Fibroblast of skin of abdomen (primary cell): ENCODE results near the gene PSMC1.
A peak's percentile ranks its signal among the peaks of the same experiment; 100 is the strongest.

Source experiments
- DNase-seq: peaks from one replicate; pipeline ENCODE4 v3.0.0-alpha.2; 2013

PSMC1 gene

DNA sequence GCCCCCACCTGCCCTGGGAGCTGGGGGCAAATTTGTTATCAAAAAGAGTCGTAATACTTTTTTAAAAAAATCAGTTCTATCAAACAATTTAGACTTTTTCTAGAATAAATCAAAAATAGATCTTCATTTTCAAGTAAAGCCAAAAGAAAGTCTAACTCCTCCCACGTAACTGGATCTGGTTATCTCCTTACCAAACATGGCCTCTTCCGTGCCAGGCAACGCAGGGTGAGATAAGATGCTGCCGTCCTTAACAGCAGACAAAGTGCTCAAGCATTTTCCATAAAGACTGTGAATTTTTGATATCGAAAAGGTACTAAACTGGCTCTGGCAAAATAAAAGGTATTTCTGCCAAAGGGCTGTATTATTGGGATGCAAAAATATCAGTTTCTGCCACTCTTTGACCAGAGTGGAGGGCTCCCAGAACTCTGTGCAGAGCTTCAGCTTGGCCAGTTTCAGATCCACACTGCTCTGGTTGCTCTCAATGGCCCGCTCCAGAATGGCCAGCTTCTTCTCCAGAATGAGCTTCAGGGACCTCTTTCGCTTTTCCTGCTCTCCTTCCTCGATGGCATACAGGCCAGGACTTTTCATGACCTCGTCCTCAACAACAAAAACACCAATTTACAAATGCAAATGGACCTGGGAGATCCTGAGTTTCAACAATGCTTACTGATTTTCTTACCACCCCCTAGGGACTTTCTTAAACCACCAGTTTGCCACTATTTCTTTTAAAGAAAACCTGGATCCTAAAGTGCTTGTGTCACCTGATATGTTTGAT lies 46.4 kb downstream of the PSMC1 start:
- no peak for DNase-seq

DNA sequence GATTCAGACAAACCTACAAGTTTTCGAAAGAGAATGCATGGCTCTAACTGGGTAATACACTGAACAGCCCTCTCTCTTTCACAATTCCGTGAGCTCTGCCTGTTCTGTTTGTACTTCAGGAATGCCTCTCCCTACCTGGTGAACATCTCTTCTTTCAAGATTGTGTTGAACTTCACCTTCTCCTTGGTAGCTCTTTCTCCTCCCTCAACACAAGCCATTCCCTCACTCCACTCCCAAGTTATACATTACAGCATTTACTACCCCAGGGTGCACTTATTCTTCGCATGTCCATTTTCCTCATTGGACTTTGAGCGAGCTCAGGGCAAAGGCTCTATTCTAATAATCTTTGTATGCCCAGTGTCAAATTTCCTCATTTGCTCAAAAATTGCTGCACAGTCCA lies 47.1 kb downstream of the PSMC1 start:
- DNase-seq: no peak

DNA sequence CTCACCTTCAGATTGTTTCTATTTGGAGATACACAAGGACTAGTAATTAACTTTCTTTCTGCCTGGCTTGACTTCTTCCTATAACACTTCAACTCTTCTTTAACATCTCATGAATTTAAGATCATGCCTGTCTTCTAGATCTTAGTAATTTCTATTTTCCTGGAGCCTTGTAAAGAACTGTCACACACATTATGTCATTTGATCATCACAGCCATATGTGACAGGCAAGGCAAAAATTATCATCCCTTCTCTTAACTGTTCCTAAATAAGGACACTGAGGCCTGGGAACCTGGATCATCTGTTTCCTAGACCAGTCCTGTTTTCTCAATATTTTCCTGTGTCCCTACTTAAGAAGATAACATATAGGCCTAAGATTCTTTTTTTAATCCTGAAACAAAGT lies 48.1 kb downstream of the PSMC1 start:
- no peak for DNase-seq

DNA sequence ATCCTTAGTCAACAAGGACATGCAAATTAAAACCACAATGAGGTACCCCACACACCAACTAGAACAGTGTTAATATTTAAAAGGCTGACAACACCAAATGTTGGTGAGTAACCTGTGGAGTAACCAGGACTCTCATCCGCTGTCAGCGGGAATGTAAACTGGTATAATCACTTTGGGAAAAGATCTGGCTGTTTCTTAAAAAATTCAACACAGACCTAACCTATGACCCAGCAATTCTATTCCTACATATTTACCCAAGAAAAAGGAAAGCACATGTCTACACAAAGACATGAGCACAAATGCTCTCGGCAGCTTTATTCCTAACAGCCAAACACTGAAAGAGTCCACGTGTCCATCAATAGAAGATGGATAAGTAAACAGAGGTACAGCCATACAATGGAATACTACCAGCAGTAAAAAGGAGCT lies 48.8 kb downstream of the PSMC1 start:
- no peak for DNase-seq

DNA sequence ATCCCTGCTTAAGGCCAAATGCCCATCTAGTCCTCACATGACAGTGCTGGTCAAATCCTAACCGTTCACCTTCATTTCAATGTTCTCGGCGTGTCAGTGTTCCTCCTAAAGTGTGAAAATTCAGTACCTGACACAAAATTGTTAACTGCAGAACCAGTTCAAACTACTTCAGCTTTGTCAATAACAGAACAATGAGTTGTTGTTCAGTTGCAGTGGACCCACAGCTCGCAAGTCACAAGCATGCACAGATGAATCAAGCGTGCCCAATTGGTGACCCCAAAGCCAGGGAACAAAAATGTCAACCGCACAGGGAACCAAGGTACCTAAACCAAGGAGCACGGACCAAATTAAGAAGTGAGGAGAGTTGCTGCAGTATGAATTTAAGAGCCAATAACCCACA lies 52.2 kb downstream of the PSMC1 start:
- DNase-seq: no peak

DNA sequence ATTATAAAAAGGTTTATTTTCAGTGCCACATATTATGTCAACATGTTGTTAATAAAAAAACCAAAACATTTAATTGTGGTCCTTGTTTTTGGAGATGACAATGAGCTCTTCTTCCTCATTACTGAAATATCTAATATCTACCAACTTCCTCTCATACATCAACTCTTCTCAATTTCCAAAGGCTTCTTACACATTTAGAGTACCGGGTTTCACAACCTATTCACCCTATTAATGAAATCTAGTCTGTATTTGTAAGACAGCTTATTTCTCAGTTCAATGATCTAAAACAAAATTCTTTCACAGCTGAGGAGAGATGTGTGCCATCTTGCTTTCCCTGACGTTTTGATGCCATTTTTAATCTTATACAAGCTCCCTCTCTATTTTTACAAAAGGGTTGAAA lies 60.9 kb downstream of the PSMC1 start:
- no peak for DNase-seq

DNA sequence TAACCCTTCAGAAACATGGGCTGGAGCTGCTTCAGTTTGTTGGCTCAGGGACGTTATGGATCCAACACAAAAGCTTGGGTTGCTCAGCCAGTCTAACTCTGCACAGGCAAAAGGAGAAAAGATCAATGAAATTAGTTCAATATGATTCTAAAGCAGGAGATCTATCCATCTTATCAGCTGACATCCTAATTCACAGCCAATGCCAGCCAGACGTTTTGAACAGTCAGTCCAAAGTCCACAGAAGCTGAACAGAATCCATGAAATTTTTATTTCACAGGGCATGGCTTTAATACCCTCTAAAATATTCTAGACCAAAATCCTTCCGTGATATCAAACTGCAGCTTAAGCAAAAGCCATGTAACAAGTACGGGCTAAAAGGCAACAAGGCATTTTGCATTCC lies 61.7 kb downstream of the PSMC1 start:
- no peak for DNase-seq

DNA sequence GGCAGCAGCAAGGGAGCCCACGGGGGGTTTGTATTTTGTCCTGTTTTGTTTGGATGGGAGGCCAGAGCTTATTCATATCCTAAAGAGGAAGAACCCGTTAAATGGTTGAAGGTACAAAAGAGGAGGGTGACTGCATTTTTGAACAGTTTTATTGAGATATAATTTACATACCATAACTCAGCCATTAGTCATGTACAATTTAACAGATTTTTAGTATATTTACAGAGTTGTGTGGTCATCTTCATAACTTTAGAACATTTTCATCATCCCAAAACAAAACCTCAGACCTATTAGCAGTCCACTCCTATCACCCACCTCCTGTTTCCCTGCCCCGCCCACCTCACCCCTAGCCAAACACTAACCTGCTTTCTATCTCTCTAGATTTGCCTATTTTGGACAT lies 62.8 kb downstream of the PSMC1 start:
- peak; percentile 5 for DNase-seq

DNA sequence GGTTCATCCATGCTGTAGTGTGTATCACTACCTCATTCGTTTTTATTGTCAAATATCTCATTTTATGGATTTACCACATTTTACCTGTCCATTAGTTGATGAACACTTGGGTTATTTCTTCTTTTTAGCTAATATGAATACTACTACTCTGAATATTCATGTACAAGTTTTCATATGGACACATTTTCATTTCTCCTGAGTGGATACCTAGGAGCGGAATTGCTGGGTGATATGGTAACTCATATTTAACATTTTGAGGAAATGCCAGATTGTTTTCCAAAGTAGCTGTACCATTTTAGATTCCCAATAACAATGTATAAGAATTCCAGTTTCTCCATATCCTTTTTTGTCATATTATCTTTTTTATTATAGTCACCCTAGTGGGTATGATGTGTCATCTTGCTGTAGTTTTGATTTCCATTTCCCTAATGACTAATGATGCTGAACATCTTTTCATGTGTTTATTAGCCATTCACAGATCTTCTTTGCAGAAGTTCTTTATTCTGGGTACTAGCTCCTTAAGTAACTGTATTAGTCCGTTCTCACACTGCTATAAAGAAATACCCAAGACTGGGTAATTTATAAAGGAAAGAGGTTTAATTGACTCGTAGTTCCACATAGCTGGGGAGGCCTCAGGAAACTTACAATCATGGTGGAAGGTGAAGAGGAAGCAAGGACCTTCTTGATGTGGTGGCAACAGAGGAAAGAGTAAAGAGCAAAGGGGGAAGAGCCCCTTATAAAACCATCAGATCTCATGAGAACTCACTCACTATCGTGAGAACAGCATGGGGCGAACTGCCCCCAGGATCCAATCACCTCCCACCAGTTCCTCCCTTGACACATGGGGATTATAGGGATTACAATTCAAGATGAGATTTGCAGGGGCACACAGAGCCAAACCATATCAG lies 63.5 kb downstream of the PSMC1 start:
- DNase-seq: no peak

DNA sequence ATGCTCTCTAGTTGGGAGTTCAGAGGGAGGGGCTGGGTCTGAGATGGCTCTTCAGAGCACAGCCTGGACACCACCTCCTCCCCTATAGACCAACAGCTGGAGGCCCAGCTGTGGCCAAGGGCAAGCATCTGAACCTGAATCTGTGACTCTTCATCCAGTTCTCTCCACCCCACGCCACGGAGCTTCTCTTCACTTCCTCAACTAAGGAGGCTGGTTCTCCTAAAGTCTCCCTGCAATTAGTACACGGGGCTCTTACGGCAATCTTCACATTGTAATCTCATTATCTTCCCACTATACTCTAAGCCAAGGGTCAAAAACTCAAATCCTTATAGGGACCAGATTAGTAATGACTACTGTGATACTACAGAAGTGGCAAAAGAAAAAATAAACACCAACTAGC lies 65.5 kb downstream of the PSMC1 start:
- DNase-seq: no peak
